ENCODE results near the gene CIB4.

The CIB4 gene

GRCh38 chr2:26574066-26574899 lies 66.9 kb downstream of the CIB4 start:
- ATAC-seq: no peak
- TF ChIP-seq GLIS3 (CRISPR knock-in tag; IDR thresholded peaks at IDR 0.05): no peak
- no peak for TF ChIP-seq CREB5 (CRISPR knock-in tag; IDR thresholded peaks at IDR 0.05; ENCODE audit: low read depth)
- no peak for TF ChIP-seq ZNF8 (CRISPR knock-in tag; IDR thresholded peaks at IDR 0.05)
- no peak for TF ChIP-seq ZFP3 (CRISPR knock-in tag; IDR thresholded peaks at IDR 0.05)
- no peak for TF ChIP-seq PPARA (CRISPR knock-in tag; IDR thresholded peaks at IDR 0.05; ENCODE audit: borderline replicate concordance)
- TF ChIP-seq CSRNP3 (CRISPR knock-in tag; IDR thresholded peaks at IDR 0.05): no peak
- no peak for TF ChIP-seq ZC3H10 (CRISPR knock-in tag; IDR thresholded peaks at IDR 0.05)
- TF ChIP-seq BACH2 (CRISPR knock-in tag; IDR thresholded peaks at IDR 0.05; ENCODE audit: borderline replicate concordance): no peak

GRCh38 chr2:26573241-26573925 lies 67.8 kb downstream of the CIB4 start:
- no peak for TF ChIP-seq TCF4 (CRISPR knock-in tag; IDR thresholded peaks at IDR 0.05; ENCODE audit: borderline replicate concordance)
- TF ChIP-seq GLIS3 (CRISPR knock-in tag; IDR thresholded peaks at IDR 0.05): no peak
- TF ChIP-seq SNAI2 (CRISPR knock-in tag; IDR thresholded peaks at IDR 0.05): no peak
- TF ChIP-seq PPARA (CRISPR knock-in tag; IDR thresholded peaks at IDR 0.05; ENCODE audit: borderline replicate concordance): no peak
- no peak for ATAC-seq

DNA sequence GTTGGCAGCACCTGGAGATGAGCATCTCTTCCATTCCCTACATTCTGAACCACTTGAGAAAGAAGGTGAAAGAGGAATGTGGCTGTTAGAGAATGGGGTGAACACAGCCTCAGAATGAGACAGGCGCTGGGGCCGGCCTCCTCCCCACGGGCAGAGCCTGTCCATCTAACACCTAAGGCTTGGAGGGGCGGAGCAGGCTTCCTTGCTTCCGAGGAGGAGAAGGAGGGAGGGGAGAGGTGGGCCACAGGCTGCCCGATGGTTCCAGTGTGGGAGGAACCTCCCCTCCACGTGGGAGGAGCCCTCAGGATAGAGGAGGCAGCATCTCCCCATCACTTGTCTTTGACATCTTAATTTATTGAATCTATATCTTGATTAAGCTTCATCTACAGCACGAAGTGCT lies 68.6 kb downstream of the CIB4 start:
- no peak for TF ChIP-seq ZNF8 (CRISPR knock-in tag; IDR thresholded peaks at IDR 0.05)
- no peak for TF ChIP-seq ZNF70 (CRISPR knock-in tag; IDR thresholded peaks at IDR 0.05)
- no peak for TF ChIP-seq ESRRG (CRISPR knock-in tag; IDR thresholded peaks at IDR 0.05)
- no peak for TF ChIP-seq PPARA (CRISPR knock-in tag; IDR thresholded peaks at IDR 0.05; ENCODE audit: borderline replicate concordance)
- TF ChIP-seq CSDC2 (CRISPR knock-in tag; IDR thresholded peaks at IDR 0.05): no peak
- no peak for TF ChIP-seq TOX (CRISPR knock-in tag; IDR thresholded peaks at IDR 0.05; ENCODE audit: borderline replicate concordance)
- TF ChIP-seq ISL1 (CRISPR knock-in tag; IDR thresholded peaks at IDR 0.05): no peak
- TF ChIP-seq PATZ1 (CRISPR knock-in tag; IDR thresholded peaks at IDR 0.05; ENCODE audit: borderline replicate concordance): no peak
- TF ChIP-seq GLIS3 (CRISPR knock-in tag; IDR thresholded peaks at IDR 0.05): no peak
- no peak for TF ChIP-seq TCF4 (CRISPR knock-in tag; IDR thresholded peaks at IDR 0.05; ENCODE audit: borderline replicate concordance)
- no peak for TF ChIP-seq ZNF565 (CRISPR knock-in tag; conservative IDR thresholded peaks at IDR 0.05; ENCODE audit: low read depth)
- TF ChIP-seq ZFP3 (CRISPR knock-in tag; IDR thresholded peaks at IDR 0.05): no peak
- no peak for TF ChIP-seq TSHZ2 (CRISPR knock-in tag; IDR thresholded peaks at IDR 0.05)
- no peak for TF ChIP-seq RARB (CRISPR knock-in tag; IDR thresholded peaks at IDR 0.05)
- no peak for TF ChIP-seq ZFP30 (CRISPR knock-in tag; IDR thresholded peaks at IDR 0.05)
- no peak for TF ChIP-seq CSRNP3 (CRISPR knock-in tag; IDR thresholded peaks at IDR 0.05)
- TF ChIP-seq SNAI2 (CRISPR knock-in tag; IDR thresholded peaks at IDR 0.05): no peak
- TF ChIP-seq CREB5 (CRISPR knock-in tag; IDR thresholded peaks at IDR 0.05; ENCODE audit: low read depth): no peak
- no peak for ATAC-seq

Measured in SK-N-SH treated with all-trans-retinoic acid at 6 μM for 48 hours (cell line).